IMR-90 (cell line): Measurements from ENCODE around the gene MRM2. TPM values are rescaled to one million over a fixed set of nuclear protein-coding genes. Genes with fewer than 3 reads are reported as not detected.

Source experiments
- ATAC-seq: fragments of 200-7000 bp; cut with Tn5 transposase; 2 replicates; pipeline ENCODE4 v1.9.1; 2020; ENCODE audit warnings: low read depth, mild to moderate bottlenecking, moderate library complexity
- BruUV-seq: library from RNA; stranded (reverse); fragments of 400-500 nt; replicated peaks from 2 replicates; lab custom pipeline; 2021; lab: Mats Ljungman, UMichigan
- CTCF ChIA-PET: fragments of 300-600 bp; formaldehyde crosslinking; extraction: SDS; loops from one replicate; lab custom pipeline; 2021; ENCODE audit warnings: antibody characterized with exemption; lab: Yijun Ruan, JAX
- POLR2A ChIA-PET: fragments of 300-600 bp; sonication (Branson Sonifier 250); formaldehyde crosslinking; loops from one replicate; lab custom pipeline; 2022; ENCODE audit warnings: antibody characterized with exemption; ENCODE audit not compliant: unreplicated experiment; lab: Charles Lee
- DNase-seq: peaks from one replicate; pipeline ENCODE4 v3.0.0; 2013
- H2AFZ ChIP-seq: replicated peaks from 2 replicates; pipeline ENCODE3; 2013; ENCODE audit warnings: low read length, mild to moderate bottlenecking; ENCODE audit not compliant: poor library complexity
- H2AK5ac ChIP-seq: 2 replicates; pipeline ENCODE4 v1.6.1; 2013; ENCODE audit warnings: low read depth, low read length, inconsistent platforms
- H2AK9ac ChIP-seq: replicated peaks from 2 replicates; pipeline ENCODE3; 2013; ENCODE audit warnings: mild to moderate bottlenecking, low read depth, low read length, moderate library complexity; ENCODE audit not compliant: poor library complexity
- H2BK120ac ChIP-seq: 2 replicates; pipeline ENCODE4 v1.6.1; 2013; ENCODE audit warnings: low read depth, low read length, inconsistent platforms
- H2BK15ac ChIP-seq: 3 replicates; pipeline ENCODE4 v1.6.1; 2013; ENCODE audit warnings: low read depth, low read length, inconsistent platforms
- H2BK20ac ChIP-seq: 2 replicates; pipeline ENCODE4 v1.6.1; 2013; ENCODE audit warnings: low read depth, mild to moderate bottlenecking, inconsistent platforms, low read length, moderate library complexity
- H2BK5ac ChIP-seq: 2 replicates; pipeline ENCODE4 v1.6.1; 2013; ENCODE audit warnings: mild to moderate bottlenecking, low read depth, low read length, inconsistent platforms; ENCODE audit not compliant: poor library complexity, severe bottlenecking
- H3K14ac ChIP-seq: replicated peaks from 2 replicates; pipeline ENCODE4 v1.6.1; 2013; ENCODE audit warnings: low read depth, low read length, inconsistent platforms
- H3K18ac ChIP-seq: 2 replicates; pipeline ENCODE4 v1.6.1; 2013; ENCODE audit warnings: low read depth, low read length, control low read depth
- H3K23ac ChIP-seq: 2 replicates; pipeline ENCODE4 v1.6.1; 2013; ENCODE audit warnings: low read depth, low read length, inconsistent platforms
- H3K27ac ChIP-seq: 2 replicates; pipeline ENCODE4 v1.5.1; 2013; ENCODE audit warnings: mild to moderate bottlenecking, control low read depth, low read length; ENCODE audit not compliant: insufficient read depth
- H3K27me3 ChIP-seq: 2 replicates; pipeline ENCODE4 v1.6.1; 2013; ENCODE audit warnings: low read length; ENCODE audit not compliant: control insufficient read depth, insufficient read depth
- H3K36me3 ChIP-seq: 2 replicates; pipeline ENCODE4 v1.6.1; 2013; ENCODE audit warnings: low read length, mixed read lengths; ENCODE audit not compliant: control insufficient read depth, insufficient read depth
- H3K4ac ChIP-seq: 2 replicates; pipeline ENCODE4 v1.6.1; 2013; ENCODE audit warnings: low read depth, low read length, inconsistent platforms
- H3K4me1 ChIP-seq: 2 replicates; pipeline ENCODE4 v1.6.1; 2013; ENCODE audit warnings: low read length, mixed read lengths; ENCODE audit not compliant: control insufficient read depth, insufficient read depth
- H3K4me2 ChIP-seq: 2 replicates; pipeline ENCODE4 v1.6.1; 2013; ENCODE audit warnings: low read depth, mild to moderate bottlenecking, control low read depth, low read length, moderate library complexity
- H3K4me3 ChIP-seq: 2 replicates; pipeline ENCODE4 v1.5.1; 2013; ENCODE audit warnings: low read depth, mild to moderate bottlenecking, control low read depth, low read length, moderate library complexity; ENCODE audit not compliant: insufficient read depth
- H3K56ac ChIP-seq: 2 replicates; pipeline ENCODE4 v1.6.1; 2013; ENCODE audit warnings: low read length, inconsistent platforms; ENCODE audit not compliant: insufficient read depth; ENCODE audit errors: extremely low read depth
- H3K79me1 ChIP-seq, 2 experiments: 2 replicates each; pipeline ENCODE4 v1.6.1; 2013; ENCODE audit warnings: low read length in 2 of 2, inconsistent platforms in 1 of 2, low read depth in 1 of 2
- H3K9ac ChIP-seq: 2 replicates; pipeline ENCODE4 v1.6.1; 2013; ENCODE audit warnings: low read depth, low read length, control low read depth
- H3K9me1 ChIP-seq: 2 replicates; pipeline ENCODE4 v1.6.1; 2013; ENCODE audit warnings: low read length, inconsistent platforms; ENCODE audit not compliant: insufficient read depth
- H3K9me3 ChIP-seq: 2 replicates; pipeline ENCODE4 v1.6.1; 2013; ENCODE audit warnings: low read length; ENCODE audit not compliant: control insufficient read depth, insufficient read depth
- H4K20me1 ChIP-seq: 2 replicates; pipeline ENCODE4 v1.6.1; 2013; ENCODE audit warnings: low read length, inconsistent platforms; ENCODE audit not compliant: insufficient read depth
- H4K5ac ChIP-seq: 2 replicates; pipeline ENCODE4 v1.6.1; 2013; ENCODE audit warnings: mild to moderate bottlenecking, low read depth, low read length, control low read depth
- H4K8ac ChIP-seq, 2 experiments: 2 replicates each; pipeline ENCODE4 v1.6.1; 2013; ENCODE audit warnings: low read depth in 2 of 2, low read length in 2 of 2, control low read depth in 1 of 2, inconsistent platforms in 1 of 2
- H4K91ac ChIP-seq: 2 replicates; pipeline ENCODE4 v1.6.1; 2013; ENCODE audit warnings: low read depth, low read length, inconsistent platforms; ENCODE audit not compliant: insufficient read depth
- BHLHE40 ChIP-seq: fragments of 150-350 bp; IDR thresholded peaks from 2 replicates; pipeline ENCODE4 v1.6.1; 2016; ENCODE audit warnings: mild to moderate bottlenecking, low read depth, low read length
- CEBPB ChIP-seq: IDR thresholded peaks from 2 replicates; pipeline ENCODE4 v1.6.1; 2012; ENCODE audit warnings: low read depth, low read length, improper control_type of control experiment
- CHD1 ChIP-seq: IDR thresholded peaks from 2 replicates; pipeline ENCODE4 v1.6.1; 2012; ENCODE audit warnings: low read depth, low read length, improper control_type of control experiment
- FOS ChIP-seq: fragments of 150-350 bp; IDR thresholded peaks from 2 replicates; pipeline ENCODE4 v1.6.1; 2016; ENCODE audit warnings: low read depth, low read length
- MAFK ChIP-seq: IDR thresholded peaks from 2 replicates; pipeline ENCODE4 v1.6.1; 2012; ENCODE audit warnings: low read depth, low read length, improper control_type of control experiment
- MAZ ChIP-seq: IDR thresholded peaks from 2 replicates; pipeline ENCODE4 v1.6.1; 2012; ENCODE audit warnings: low read depth, mild to moderate bottlenecking, low read length, improper control_type of control experiment, moderate library complexity, borderline replicate concordance
- MXI1 ChIP-seq: IDR thresholded peaks from 2 replicates; pipeline ENCODE4 v1.6.1; 2012; ENCODE audit warnings: low read depth, mild to moderate bottlenecking, low read length, moderate library complexity, borderline replicate concordance
- NFE2L2 ChIP-seq: fragments of 150-350 bp; IDR thresholded peaks from 2 replicates; pipeline ENCODE4 v1.6.1; 2016; ENCODE audit warnings: low read depth, mild to moderate bottlenecking, low read length
- POLR2A ChIP-seq: IDR thresholded peaks from 2 replicates; pipeline ENCODE4 v1.6.1; 2012; ENCODE audit warnings: mild to moderate bottlenecking, low read depth, low read length
- RAD21 ChIP-seq: IDR thresholded peaks from 2 replicates; pipeline ENCODE4 v1.6.1; 2012; ENCODE audit warnings: low read length, improper control_type of control experiment
- RFX5 ChIP-seq: IDR thresholded peaks from 2 replicates; pipeline ENCODE4 v1.8.0; 2012; ENCODE audit warnings: low read depth, mild to moderate bottlenecking, low read length, moderate library complexity
- SMC3 ChIP-seq: fragments of 150-350 bp; IDR thresholded peaks from 2 replicates; pipeline ENCODE4 v1.6.1; 2016; ENCODE audit warnings: low read depth, mild to moderate bottlenecking, antibody characterized with exemption, low read length, moderate library complexity
- WGBS, 2 experiments: methylation state at CpG; one replicate each; pipeline versions ENCODE4 v1.1.5 to v1.1.7; 2013; ENCODE audit warnings: missing lambda C conversion rate in 2 of 2; ENCODE audit not compliant: insufficient read length in 1 of 2; ENCODE audit errors: extremely low coverage in 2 of 2; 5-methylcytosine and 5-hydroxymethylcytosine counted together
- dilution Hi-C: fragments of 300-500 bp; cut with HindIII; formaldehyde crosslinking; loops from one replicate; pipeline ENCODE4 v1.14.3; 2018; ENCODE audit warnings: low sequenced_read_pairs; ENCODE audit not compliant: unreplicated experiment
- in situ Hi-C: fragments of 300-500 bp; cut with MboI; formaldehyde crosslinking; loops from 3 replicates; pipeline ENCODE4 v1.14.3; 2019; ENCODE audit warnings: low sequenced_read_pairs, inconsistent platforms, mixed read lengths
- intact Hi-C: fragments of 100-400 bp; cut with micrococcal nuclease; formaldehyde crosslinking; loops from 2 replicates; pipeline ENCODE4 v1.10.0; 2022
- polyA plus RNA-seq, 3 experiments: library from polyadenylated mRNA; depleted of rRNA; stranded (reverse); fragments of >200 nt; gene quantifications; 2 replicates each; pipeline ENCODE4 v1.2.3, GENCODE V29; 2012; ENCODE audit warnings: low replicate concordance in 1 of 3
- total RNA-seq: library from RNA; depleted of rRNA; stranded (reverse); fragments of >200 nt; gene quantifications from 2 replicates; pipeline ENCODE4 v1.2.3, GENCODE V29; 2012
- TF ChIP-seq, protein P1 (sequence below): fragments of 150-350 bp; IDR thresholded peaks from 2 replicates; pipeline ENCODE4 v1.6.1; 2016; ENCODE audit warnings: low read depth, mild to moderate bottlenecking, low read length, moderate library complexity, borderline replicate concordance
- TF ChIP-seq, protein P2 (sequence below): conservative IDR thresholded peaks from 2 replicates; pipeline ENCODE4 v1.5.1; 2012; ENCODE audit warnings: mild to moderate bottlenecking, low read depth, low read length, improper control_type of control experiment
- TF ChIP-seq, protein P3 (sequence below): fragments of 150-350 bp; IDR thresholded peaks from 2 replicates; pipeline ENCODE4 v1.6.1; 2017; ENCODE audit warnings: mild to moderate bottlenecking, antibody characterized with exemption, low read length, low read depth

Gene MRM2
- total and polyA plus RNA-seq, 2 of the 4 experiments (the other 2 are of a cell fraction): 19.1 to 23.8 TPM

DNA sequence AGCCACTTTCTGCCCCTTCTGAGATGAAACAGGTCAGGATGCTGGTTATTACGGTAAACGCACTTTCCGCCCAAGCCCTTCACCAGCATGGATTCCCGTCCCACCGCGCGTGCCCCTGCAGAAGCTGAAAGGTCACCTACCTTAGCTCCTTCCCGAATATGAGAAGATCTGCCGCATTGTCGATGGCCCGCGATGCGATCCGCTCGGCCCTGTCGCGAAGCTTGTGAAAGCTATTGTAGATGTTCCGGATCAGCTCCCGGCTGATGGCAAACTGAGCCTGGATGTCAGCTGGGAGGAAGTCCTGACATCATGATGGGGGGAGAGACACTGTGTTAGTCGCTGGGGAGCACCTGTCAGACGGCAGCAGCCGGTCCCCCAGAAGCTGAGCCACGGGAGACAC lies 22.2 kb upstream of the MRM2 start:
- H2AFZ ChIP-seq: no peak overlapping the region
- peaks cover 4% of the 10 kb centered on the region for H3K4me1 ChIP-seq
- TF ChIP-seq, protein P1, sequence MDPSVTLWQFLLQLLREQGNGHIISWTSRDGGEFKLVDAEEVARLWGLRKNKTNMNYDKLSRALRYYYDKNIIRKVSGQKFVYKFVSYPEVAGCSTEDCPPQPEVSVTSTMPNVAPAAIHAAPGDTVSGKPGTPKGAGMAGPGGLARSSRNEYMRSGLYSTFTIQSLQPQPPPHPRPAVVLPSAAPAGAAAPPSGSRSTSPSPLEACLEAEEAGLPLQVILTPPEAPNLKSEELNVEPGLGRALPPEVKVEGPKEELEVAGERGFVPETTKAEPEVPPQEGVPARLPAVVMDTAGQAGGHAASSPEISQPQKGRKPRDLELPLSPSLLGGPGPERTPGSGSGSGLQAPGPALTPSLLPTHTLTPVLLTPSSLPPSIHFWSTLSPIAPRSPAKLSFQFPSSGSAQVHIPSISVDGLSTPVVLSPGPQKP: no peak
- no peak for TF ChIP-seq FOS
- no peak for TF ChIP-seq MAFK
- no peak for TF ChIP-seq MAZ
- TF ChIP-seq, protein P2, sequence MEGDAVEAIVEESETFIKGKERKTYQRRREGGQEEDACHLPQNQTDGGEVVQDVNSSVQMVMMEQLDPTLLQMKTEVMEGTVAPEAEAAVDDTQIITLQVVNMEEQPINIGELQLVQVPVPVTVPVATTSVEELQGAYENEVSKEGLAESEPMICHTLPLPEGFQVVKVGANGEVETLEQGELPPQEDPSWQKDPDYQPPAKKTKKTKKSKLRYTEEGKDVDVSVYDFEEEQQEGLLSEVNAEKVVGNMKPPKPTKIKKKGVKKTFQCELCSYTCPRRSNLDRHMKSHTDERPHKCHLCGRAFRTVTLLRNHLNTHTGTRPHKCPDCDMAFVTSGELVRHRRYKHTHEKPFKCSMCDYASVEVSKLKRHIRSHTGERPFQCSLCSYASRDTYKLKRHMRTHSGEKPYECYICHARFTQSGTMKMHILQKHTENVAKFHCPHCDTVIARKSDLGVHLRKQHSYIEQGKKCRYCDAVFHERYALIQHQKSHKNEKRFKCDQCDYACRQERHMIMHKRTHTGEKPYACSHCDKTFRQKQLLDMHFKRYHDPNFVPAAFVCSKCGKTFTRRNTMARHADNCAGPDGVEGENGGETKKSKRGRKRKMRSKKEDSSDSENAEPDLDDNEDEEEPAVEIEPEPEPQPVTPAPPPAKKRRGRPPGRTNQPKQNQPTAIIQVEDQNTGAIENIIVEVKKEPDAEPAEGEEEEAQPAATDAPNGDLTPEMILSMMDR: no peak
- TF ChIP-seq BHLHE40: no peak
- TF ChIP-seq CHD1: no peak
- TF ChIP-seq POLR2A: no peak
- TF ChIP-seq RAD21: no peak
- no peak for TF ChIP-seq NFE2L2
- TF ChIP-seq SMC3: no peak
- TF ChIP-seq RFX5: no peak
- TF ChIP-seq MXI1: no peak
- TF ChIP-seq, protein P3, sequence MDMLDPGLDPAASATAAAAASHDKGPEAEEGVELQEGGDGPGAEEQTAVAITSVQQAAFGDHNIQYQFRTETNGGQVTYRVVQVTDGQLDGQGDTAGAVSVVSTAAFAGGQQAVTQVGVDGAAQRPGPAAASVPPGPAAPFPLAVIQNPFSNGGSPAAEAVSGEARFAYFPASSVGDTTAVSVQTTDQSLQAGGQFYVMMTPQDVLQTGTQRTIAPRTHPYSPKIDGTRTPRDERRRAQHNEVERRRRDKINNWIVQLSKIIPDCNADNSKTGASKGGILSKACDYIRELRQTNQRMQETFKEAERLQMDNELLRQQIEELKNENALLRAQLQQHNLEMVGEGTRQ: no peak
- no peak for TF ChIP-seq CEBPB
- POLR2A ChIA-PET: interaction anchor here (0.6 kb wide), 1 partner anchor 10 kb away, joined by 6 read pairs; no protein-coding TSS in a partner anchor
- H3K14ac ChIP-seq: no peak overlapping the region
- no peak for ATAC-seq
- no peaks in the 10 kb centered on the region for H3K9me3 ChIP-seq
- 97% methylated on average over 7 of the region's 23 CpGs; no CpG with 5 or more reads in 1 of the 2 experiments for WGBS, 2 experiments
- H3K27me3 ChIP-seq: no peaks in the 10 kb centered on the region
- H3K4ac ChIP-seq: no peak overlapping the region
- no peaks in the 10 kb centered on the region for H3K9me1 ChIP-seq
- H3K23ac ChIP-seq: no peak overlapping the region
- CTCF ChIA-PET: no interaction called here
- no peak overlapping the region for H2AK9ac ChIP-seq
- peaks cover 0 to 4% of the 10 kb centered on the region in 2 experiments; a peak in 1 of 4 replicates for H3K79me1 ChIP-seq
- no peak overlapping the region for H4K5ac ChIP-seq
- H2BK120ac ChIP-seq: no peak overlapping the region
- H3K9ac ChIP-seq: no peak overlapping the region
- H3K4me2 ChIP-seq: no peak overlapping the region
- H3K4me3 ChIP-seq: no peak overlapping the region
- no peak overlapping the region for H4K8ac ChIP-seq
- dilution Hi-C loops (no loop called here), intact Hi-C loops (no loop called here), in situ Hi-C loops (no loop called here)
- no peak for DNase-seq
- H3K56ac ChIP-seq: no peak overlapping the region
- no peak overlapping the region for H2AK5ac ChIP-seq
- H2BK20ac ChIP-seq: no peak overlapping the region
- no peak overlapping the region for H2BK15ac ChIP-seq
- H3K18ac ChIP-seq: no peak overlapping the region
- H4K91ac ChIP-seq: no peak overlapping the region
- 0 out of 2 replicates have a peak, but pooled peaks cover 7% of the 10 kb centered on the region for H4K20me1 ChIP-seq
- H3K36me3 ChIP-seq: peaks cover 16% of the 10 kb centered on the region
- no peak overlapping the region for H3K27ac ChIP-seq
- no TSS peak for BruUV-seq
- no peak overlapping the region for H2BK5ac ChIP-seq
